ENCODE results near the gene LRRC9.
A peak's percentile ranks its signal among the peaks of the same experiment; 100 is the strongest.

DNA sequence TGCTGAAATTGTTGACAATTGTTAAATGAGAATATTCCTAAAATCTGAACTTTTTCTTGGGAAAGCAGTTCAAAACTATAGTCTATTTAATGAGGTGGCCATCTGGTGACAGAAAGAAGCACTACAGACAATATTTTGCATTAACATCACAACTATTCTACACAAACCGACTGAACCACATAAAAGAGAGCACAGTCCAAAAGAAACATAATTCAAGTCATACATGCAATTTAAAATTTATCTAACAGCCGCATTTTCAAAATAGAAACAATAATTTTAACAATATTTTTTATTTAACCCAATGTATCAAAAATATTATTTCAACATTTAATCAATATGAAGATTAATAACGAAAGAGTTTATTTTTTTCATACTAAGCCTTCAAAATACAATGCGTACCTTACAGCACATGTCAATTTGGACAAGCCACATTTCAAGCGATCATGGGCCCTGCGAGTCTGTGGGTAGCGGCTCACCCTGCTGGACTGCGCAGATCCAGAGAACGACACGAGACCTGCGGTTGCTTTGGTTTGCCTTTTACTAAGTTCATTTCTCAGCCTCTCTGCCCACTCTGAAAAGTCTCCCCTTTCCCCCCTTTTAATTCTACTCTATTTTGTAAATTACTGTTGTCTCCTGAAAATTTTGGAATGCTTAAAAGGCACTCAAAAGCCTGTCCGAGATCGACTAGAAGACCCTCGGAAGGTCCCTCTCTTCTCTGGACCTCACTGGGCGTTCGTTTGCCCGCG is 947 bp upstream of the LRRC9 start:
- TF ChIP-seq, protein P1, sequence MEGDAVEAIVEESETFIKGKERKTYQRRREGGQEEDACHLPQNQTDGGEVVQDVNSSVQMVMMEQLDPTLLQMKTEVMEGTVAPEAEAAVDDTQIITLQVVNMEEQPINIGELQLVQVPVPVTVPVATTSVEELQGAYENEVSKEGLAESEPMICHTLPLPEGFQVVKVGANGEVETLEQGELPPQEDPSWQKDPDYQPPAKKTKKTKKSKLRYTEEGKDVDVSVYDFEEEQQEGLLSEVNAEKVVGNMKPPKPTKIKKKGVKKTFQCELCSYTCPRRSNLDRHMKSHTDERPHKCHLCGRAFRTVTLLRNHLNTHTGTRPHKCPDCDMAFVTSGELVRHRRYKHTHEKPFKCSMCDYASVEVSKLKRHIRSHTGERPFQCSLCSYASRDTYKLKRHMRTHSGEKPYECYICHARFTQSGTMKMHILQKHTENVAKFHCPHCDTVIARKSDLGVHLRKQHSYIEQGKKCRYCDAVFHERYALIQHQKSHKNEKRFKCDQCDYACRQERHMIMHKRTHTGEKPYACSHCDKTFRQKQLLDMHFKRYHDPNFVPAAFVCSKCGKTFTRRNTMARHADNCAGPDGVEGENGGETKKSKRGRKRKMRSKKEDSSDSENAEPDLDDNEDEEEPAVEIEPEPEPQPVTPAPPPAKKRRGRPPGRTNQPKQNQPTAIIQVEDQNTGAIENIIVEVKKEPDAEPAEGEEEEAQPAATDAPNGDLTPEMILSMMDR (IDR thresholded peaks at IDR 0.05): peak in 2 of 3 experiments; percentile 35 to 49
- TF ChIP-seq POLR2A (IDR thresholded peaks at IDR 0.05): no peak
